Effector memory CD4-positive, alpha-beta T cell (primary cell): ENCODE results near the gene MTMR3.
A peak's percentile ranks its signal among the peaks of the same experiment; 100 is the strongest.

Experiments
- DNase-seq, 3 donors: peaks; one replicate each; pipeline ENCODE4 v3.0.0-alpha.2; 2020
- H3K27ac ChIP-seq: 2 replicates; pipeline ENCODE4 v1.7.0; 2013; ENCODE audit warnings: mild to moderate bottlenecking, low read length, moderate library complexity; ENCODE audit not compliant: insufficient read depth, poor library complexity, severe bottlenecking
- H3K27me3 ChIP-seq: replicated peaks from 2 replicates; pipeline ENCODE4 v1.7.0; 2013; ENCODE audit warnings: mild to moderate bottlenecking, low read length; ENCODE audit not compliant: insufficient read depth, control insufficient read depth, poor library complexity, severe bottlenecking
- H3K36me3 ChIP-seq: 2 replicates; pipeline ENCODE4 v1.7.0; 2013; ENCODE audit warnings: mild to moderate bottlenecking, low read length, moderate library complexity; ENCODE audit not compliant: control insufficient read depth, insufficient read depth
- H3K4me1 ChIP-seq: 2 replicates; pipeline ENCODE4 v1.7.0; 2013; ENCODE audit warnings: low read length, mild to moderate bottlenecking; ENCODE audit not compliant: control insufficient read depth, insufficient read depth, poor library complexity, severe bottlenecking
- H3K4me3 ChIP-seq: 2 replicates; pipeline ENCODE4 v1.7.0; 2013; ENCODE audit warnings: low read length, low read depth, mild to moderate bottlenecking; ENCODE audit not compliant: insufficient read depth, poor library complexity, severe bottlenecking
- H3K9me3 ChIP-seq: 2 replicates; pipeline ENCODE4 v1.7.0; 2013; ENCODE audit warnings: mild to moderate bottlenecking, low read length, moderate library complexity; ENCODE audit not compliant: control insufficient read depth

The MTMR3 gene

DNA sequence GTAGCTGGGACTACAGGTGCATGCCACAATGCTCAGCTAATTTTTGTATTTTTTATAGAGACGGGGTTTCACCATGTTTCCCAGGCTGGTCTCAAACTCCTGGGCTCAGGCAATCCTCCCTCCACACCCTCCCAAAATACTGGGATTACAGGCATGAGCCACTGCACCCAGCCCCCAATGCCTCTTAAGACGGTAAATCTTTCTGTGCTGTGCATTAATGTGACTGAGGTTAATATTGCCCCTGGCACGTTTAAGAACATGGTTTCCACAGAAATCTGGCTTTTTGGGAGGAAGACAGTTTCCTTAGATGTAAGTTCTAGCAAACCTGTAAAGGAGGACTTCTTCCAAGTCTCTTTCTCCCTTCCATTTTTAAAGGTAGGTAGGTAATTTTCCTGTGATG lies 191.2 kb downstream of the MTMR3 start:
- Histone ChIP-seq H3K9me3 (no peaks in the 10 kb centered on the region), H3K4me3 (no peak overlapping the region), H3K27me3 (no peaks in the 10 kb centered on the region), H3K4me1 (peaks cover 4% of the 10 kb centered on the region), H3K36me3 (no peaks in the 10 kb centered on the region), H3K27ac (no peak overlapping the region)
- no peak for DNase-seq

DNA sequence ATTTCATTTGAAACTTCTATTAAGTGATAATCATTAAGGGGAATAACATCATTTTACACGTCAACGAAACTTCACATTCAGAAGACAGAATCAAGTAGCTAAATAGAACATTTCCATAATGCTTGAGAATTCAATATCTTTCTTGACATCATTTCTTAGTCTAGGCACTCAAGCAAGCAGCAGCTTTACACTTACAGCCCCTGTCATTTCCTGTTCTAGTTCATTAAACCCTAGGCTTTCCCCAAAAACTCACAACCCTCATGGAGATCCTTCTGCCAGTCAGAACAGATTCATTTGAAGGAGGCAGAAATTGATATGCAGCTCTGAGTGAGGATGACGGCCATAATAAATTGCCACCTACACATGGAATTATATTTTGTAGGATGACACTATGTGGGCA lies 192.0 kb downstream of the MTMR3 start:
- no peaks in the 10 kb centered on the region for H3K36me3 ChIP-seq
- H3K9me3 ChIP-seq = no peaks in the 10 kb centered on the region
- H3K27me3 ChIP-seq = no peaks in the 10 kb centered on the region
- H3K27ac ChIP-seq = no peak overlapping the region
- DNase-seq = no peak
- peaks cover 4% of the 10 kb centered on the region for H3K4me1 ChIP-seq
- H3K4me3 ChIP-seq = no peak overlapping the region

DNA sequence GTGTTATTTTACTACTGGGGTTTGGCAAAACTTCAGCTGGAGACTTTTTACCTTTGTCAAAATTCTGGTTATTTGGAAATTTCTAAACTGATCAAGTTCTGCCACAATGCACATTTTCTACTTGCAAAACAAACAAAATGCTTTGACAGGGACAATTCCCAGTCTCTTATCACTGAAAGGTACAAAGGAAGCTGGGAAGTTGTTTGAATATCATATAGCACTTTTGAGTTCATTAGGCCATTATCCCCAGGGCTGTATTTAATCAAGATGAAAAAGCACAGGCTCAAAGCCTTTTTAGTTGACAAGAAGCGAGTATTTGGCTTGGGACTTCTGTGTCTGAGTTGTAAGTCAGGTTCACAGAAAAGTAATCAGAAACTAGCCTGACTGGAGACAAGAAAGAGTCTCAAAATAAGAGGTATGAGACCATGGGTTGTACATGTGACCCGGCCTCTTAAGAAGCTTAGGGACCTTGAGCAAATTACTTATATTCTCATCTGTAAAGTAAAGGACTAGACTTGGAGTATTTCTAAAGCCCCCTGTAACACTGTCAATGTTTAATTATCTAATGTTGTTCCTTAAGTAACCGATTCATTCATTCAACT lies 194.4 kb downstream of the MTMR3 start:
- Histone ChIP-seq H3K4me3 (no peak overlapping the region), H3K4me1 (peaks cover 4% of the 10 kb centered on the region), H3K9me3 (no peaks in the 10 kb centered on the region), H3K36me3 (no peaks in the 10 kb centered on the region), H3K27ac (no peak overlapping the region), H3K27me3 (no peaks in the 10 kb centered on the region)
- DNase-seq = no peak

DNA sequence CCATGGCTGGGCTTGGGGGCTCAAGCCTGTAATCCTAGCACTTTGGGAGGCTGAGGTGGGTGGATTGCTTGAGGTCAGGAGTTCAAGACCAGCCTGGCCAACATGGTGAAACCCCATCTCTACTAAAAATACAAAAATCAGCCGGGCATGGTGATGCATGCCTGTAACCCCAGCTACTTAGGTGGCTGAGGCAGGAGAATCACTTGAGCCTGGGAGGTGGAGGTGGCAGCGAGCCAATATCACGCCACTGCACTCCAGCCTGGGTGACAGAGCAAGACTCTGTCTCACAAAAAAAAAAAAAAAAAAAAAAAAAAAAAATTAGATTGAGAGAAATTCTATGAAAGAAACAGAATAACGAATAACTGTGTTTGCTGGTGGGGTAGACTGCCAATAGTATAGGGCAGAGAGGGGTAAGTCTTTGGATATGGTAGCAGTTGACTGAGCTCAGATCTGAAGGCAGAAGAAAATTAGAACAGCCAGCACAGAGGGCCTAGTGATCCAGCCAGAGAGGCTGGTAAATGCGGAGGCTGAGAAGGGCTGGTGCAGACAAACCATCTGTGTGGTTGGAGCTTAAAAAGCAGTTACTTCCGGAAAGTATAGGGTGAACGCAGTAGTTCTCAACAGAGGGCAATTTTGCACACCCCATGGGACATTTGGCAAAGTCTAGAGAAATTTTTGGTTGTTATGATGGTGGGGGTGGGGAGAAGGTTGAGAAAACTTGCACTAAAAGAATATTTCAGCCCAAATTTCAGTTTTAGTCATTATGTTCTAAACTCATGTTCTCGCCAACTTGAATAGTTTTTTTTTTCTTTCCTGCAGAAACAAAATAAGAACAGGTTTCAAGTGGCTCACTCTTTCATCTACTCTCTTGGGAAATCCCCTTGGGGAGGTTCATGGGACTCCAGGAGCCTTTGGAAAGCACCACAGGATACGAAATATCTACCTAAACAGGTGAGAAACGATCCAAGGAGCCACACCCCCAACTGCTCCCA lies 195.6 kb downstream of the MTMR3 start:
- no peak for DNase-seq
- Histone ChIP-seq H3K4me1 (peaks cover 4% of the 10 kb centered on the region), H3K36me3 (no peaks in the 10 kb centered on the region), H3K27me3 (no peaks in the 10 kb centered on the region), H3K4me3 (peak overlapping the region; percentile 7), H3K9me3 (no peaks in the 10 kb centered on the region), H3K27ac (peak overlapping the region; percentile 21)

DNA sequence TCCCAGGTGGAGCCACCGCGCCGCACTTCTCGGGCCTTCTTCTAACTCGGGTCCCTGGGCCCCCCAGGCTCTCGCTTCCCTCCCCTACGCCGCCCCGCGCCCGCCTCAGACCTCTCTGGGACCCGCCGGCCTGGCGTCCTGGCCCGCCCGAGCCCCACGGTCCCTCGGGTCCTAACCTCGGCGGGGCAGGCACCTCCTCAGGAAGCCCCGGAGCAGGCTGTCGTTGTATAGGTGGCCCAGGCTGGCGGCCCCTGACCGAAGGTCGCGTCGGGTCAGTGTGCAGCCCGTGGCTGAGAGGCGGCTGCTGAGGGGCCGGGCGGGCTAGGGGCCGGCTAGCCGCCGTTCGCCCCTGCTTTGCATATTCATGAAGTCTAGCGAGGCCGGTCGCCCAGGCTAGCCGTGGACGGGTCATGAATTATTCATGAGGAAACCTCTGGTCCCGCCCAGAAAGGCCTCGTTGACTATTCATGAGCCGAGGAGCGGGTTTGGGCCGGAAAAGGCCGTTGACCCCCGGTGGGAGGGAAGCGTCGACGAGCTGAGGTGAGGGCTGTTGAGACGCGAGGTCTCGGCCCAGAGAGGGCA lies 197.1 kb downstream of the MTMR3 start, which contains the start of gene HORMAD2:
Gene HORMAD2, plus strand, starts transcription at position 513 of the 582 bp plus-strand sequence. CDS start 13,489 bp downstream, outside the sequence.
- no peak within 1 kb of the TSS for H3K4me3 ChIP-seq
- no peaks in the 10 kb centered on the region for H3K36me3 ChIP-seq
- H3K4me1 ChIP-seq = peaks cover 4% of the 10 kb centered on the region
- no peaks in the 10 kb centered on the region for H3K9me3 ChIP-seq
- H3K27ac ChIP-seq = no peak within 1 kb of the TSS
- no peaks in the 10 kb centered on the region for H3K27me3 ChIP-seq
- DNase-seq = no peak
